MM.1S (cell line): Measurements from ENCODE around the gene MINK1.

ENCODE experiments used
- DNase-seq: peaks from one replicate; pipeline ENCODE4 v3.0.0-alpha.2; 2015
- H2AFZ ChIP-seq: fragments of 300-600 bp; sonication (generic); 2 replicates; pipeline ENCODE4 v1.6.0; 2016; ENCODE audit warnings: antibody characterized with exemption, low read length
- H3F3A ChIP-seq: fragments of 300-600 bp; sonication (generic); 2 replicates; pipeline ENCODE4 v1.6.1; 2016; ENCODE audit warnings: mild to moderate bottlenecking, antibody characterized with exemption, low read length, moderate library complexity, mixed read lengths; ENCODE audit not compliant: insufficient read depth
- H3K27ac ChIP-seq: fragments of 300-600 bp; sonication (generic); 2 replicates; pipeline ENCODE4 v1.5.1; 2016; ENCODE audit warnings: mild to moderate bottlenecking, low read length
- H3K27me3 ChIP-seq: fragments of 300-600 bp; sonication (generic); replicated peaks from 2 replicates; pipeline ENCODE4 v1.6.0; 2016; ENCODE audit warnings: low read length; ENCODE audit not compliant: insufficient read depth
- H3K36me3 ChIP-seq: fragments of 300-600 bp; sonication (generic); replicated peaks from 2 replicates; pipeline ENCODE4 v1.6.1; 2016; ENCODE audit warnings: mild to moderate bottlenecking, low read length, mixed read lengths; ENCODE audit not compliant: insufficient read depth
- H3K4me1 ChIP-seq: fragments of 300-600 bp; sonication (generic); 2 replicates; pipeline ENCODE4 v1.6.1; 2016; ENCODE audit warnings: low read length, mixed read lengths
- H3K4me2 ChIP-seq: fragments of 300-600 bp; sonication (generic); 2 replicates; pipeline ENCODE4 v1.6.0; 2016; ENCODE audit warnings: low read depth, low read length
- H3K4me3 ChIP-seq: fragments of 300-600 bp; sonication (generic); 2 replicates; pipeline ENCODE4 v1.5.1; 2016; ENCODE audit warnings: low read length, mixed read lengths
- H3K79me2 ChIP-seq: fragments of 300-600 bp; sonication (generic); 2 replicates; pipeline ENCODE4 v1.6.1; 2016; ENCODE audit warnings: mixed run types, low read length, mixed read lengths
- H3K9ac ChIP-seq: fragments of 300-600 bp; sonication (generic); 2 replicates; pipeline ENCODE4 v1.6.1; 2016; ENCODE audit warnings: low read length, mixed read lengths
- H3K9me2 ChIP-seq: fragments of 300-600 bp; sonication (generic); replicated peaks from 2 replicates; pipeline ENCODE4 v1.6.1; 2016; ENCODE audit warnings: mild to moderate bottlenecking, low read length, mixed read lengths; ENCODE audit not compliant: insufficient read depth
- H3K9me3 ChIP-seq: fragments of 300-600 bp; sonication (generic); replicated peaks from 2 replicates; pipeline ENCODE4 v1.6.1; 2016; ENCODE audit warnings: mild to moderate bottlenecking, low read length, mixed read lengths; ENCODE audit not compliant: insufficient read depth
- H4K20me1 ChIP-seq: fragments of 300-600 bp; sonication (generic); 2 replicates; pipeline ENCODE4 v1.6.1; 2016; ENCODE audit warnings: mild to moderate bottlenecking, low read length, moderate library complexity, mixed read lengths; ENCODE audit not compliant: insufficient read depth
- CTCF ChIP-seq: fragments of 300-600 bp; sonication (generic); IDR thresholded peaks from 2 replicates; pipeline ENCODE4 v1.5.1; 2016; ENCODE audit warnings: antibody characterized with exemption, low read length, mixed read lengths
- EZH2 ChIP-seq: fragments of 300-600 bp; sonication (generic); optimal IDR thresholded peaks from 2 replicates; pipeline ENCODE3; 2017; ENCODE audit warnings: low read depth, mild to moderate bottlenecking, antibody characterized with exemption, low read length, mixed read lengths
- EZH2phosphoT487 ChIP-seq: fragments of 300-600 bp; sonication (generic); IDR thresholded peaks from 2 replicates; pipeline ENCODE4 v1.6.1; 2018; ENCODE audit warnings: antibody characterized with exemption, low read length

Gene MINK1

GRCh38 chr17:4852567-4853207, 19.5 kb downstream of the MINK1 start:
- no peak for TF ChIP-seq EZH2phosphoT487
- no peak for TF ChIP-seq EZH2
- TF ChIP-seq CTCF, result no peak
- DNase-seq, result no peak
- no peaks in the 10 kb centered on the region for H4K20me1 ChIP-seq

DNA sequence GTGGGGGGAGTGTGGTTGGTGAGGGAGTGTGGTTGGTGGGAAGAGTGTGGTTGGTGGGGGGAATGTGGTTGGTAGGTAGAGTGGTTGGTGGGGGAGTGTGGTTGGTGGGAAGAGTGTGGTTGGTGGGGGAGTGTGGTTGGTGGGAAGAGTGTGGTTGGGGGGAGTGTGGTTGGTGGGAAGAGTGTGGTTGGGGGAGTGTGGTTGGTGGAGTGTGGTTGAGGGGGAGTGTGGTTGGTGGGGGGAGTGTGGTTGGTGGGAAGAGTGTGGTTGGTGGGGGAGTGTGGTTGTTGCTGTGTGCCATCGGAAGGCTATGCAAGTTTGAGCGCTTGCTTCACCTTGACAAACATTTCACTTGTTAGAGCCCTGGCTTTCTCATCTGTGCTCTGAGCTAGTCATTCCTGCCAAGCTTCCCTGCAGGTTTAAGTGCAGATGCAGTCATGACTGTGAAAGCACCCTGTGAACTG, 20.1 kb downstream of the MINK1 start:
- Histone ChIP-seq H2AFZ (no peak overlapping the region), H3K9ac (no peak overlapping the region), H3K4me1 (no peaks in the 10 kb centered on the region), H3K4me3 (no peak overlapping the region), H3K36me3 (no peaks in the 10 kb centered on the region), H3K9me3 (no peaks in the 10 kb centered on the region), H4K20me1 (no peaks in the 10 kb centered on the region), H3K79me2 (peaks cover 38% of the 10 kb centered on the region), H3K9me2 (no peaks in the 10 kb centered on the region), H3F3A (no peaks in the 10 kb centered on the region), H3K4me2 (no peak overlapping the region), H3K27ac (no peak overlapping the region), H3K27me3 (no peaks in the 10 kb centered on the region)
- DNase-seq, result no peak
- TF ChIP-seq EZH2 (no peak), EZH2phosphoT487 (no peak), CTCF (no peak)

More at GRCh38 chr17:4852567-4853207, 19.5 kb downstream of the MINK1 start:
- Histone ChIP-seq H3K9me2 (no peaks in the 10 kb centered on the region), H3F3A (no peaks in the 10 kb centered on the region), H3K4me2 (no peak overlapping the region), H2AFZ (no peak overlapping the region), H3K4me3 (no peak overlapping the region), H3K27me3 (no peaks in the 10 kb centered on the region), H3K36me3 (no peaks in the 10 kb centered on the region), H3K9ac (no peak overlapping the region), H3K4me1 (no peaks in the 10 kb centered on the region), H3K79me2 (peaks cover 38% of the 10 kb centered on the region), H3K27ac (no peak overlapping the region), H3K9me3 (no peaks in the 10 kb centered on the region)

GRCh38 chr17:4854111-4854681, 21.1 kb downstream of the MINK1 start:
- H3K9ac ChIP-seq, result no peak overlapping the region
- no peak overlapping the region for H3K27ac ChIP-seq
- no peak for DNase-seq
- no peaks in the 10 kb centered on the region for H3K36me3 ChIP-seq
- H3K4me1 ChIP-seq, result no peaks in the 10 kb centered on the region
- no peak overlapping the region for H3K4me2 ChIP-seq
- H3K27me3 ChIP-seq, result no peaks in the 10 kb centered on the region
- H3K4me3 ChIP-seq, result no peak overlapping the region
- H3K9me3 ChIP-seq, result no peaks in the 10 kb centered on the region
- TF ChIP-seq CTCF (no peak), EZH2 (no peak), EZH2phosphoT487 (no peak)
- H4K20me1 ChIP-seq, result no peaks in the 10 kb centered on the region
- H2AFZ ChIP-seq, result no peak overlapping the region
- H3F3A ChIP-seq, result no peaks in the 10 kb centered on the region
- H3K9me2 ChIP-seq, result no peaks in the 10 kb centered on the region
- peaks cover 31% of the 10 kb centered on the region for H3K79me2 ChIP-seq
